Activated CD4-positive, CD25-positive, alpha-beta regulatory T cell treated with anti-CD3 and anti-CD28 coated beads, Interleukin-2, amount 50 U/mL, for 16 hours (primary cell): Measurements from ENCODE around the gene ADGRB3.
"Not testable (repeated sequence)": the region's sequence is repeated elsewhere in the genome, so short reads cannot be mapped to it uniquely, and the experiment has no call there.

Experiments
- DNase-seq: peaks from one replicate; pipeline ENCODE4 v3.0.0-alpha.2; 2020; ENCODE audit warnings: low read depth, low spot score

ADGRB3 gene

GRCh38 chr6:68738039-68738438 lies 103.0 kb downstream of the ADGRB3 start:
- DNase-seq, result no peak

DNA sequence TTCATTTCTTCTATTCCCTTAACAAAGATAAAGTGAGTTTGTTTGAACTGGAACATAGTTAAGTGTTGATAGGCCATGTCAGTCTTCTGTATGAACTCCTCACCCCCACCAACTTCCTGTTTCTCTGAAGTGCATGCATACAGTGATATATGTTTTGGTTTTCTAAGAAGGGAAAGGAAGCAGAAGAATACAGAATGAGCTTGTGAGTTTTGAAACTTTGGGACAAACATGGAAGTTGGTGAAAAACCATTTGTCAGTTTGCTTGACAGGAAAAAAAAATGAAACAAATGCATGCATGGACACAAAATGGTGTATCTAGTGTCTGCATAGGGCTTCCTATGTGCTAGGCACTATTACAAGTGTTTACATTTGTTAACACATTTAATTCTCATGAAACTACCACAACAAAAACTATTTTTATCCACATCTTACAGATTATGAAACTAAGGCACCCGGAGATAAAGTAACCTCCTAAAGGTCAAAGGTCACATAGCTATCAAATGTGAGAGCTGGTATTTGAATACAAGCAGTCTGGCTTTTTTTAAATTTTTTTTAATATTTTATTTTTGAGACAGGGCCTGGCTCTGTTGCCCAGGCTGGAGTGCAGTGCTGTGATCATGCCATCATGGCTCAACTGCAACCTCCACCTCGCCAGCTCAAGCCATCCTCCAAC lies 105.9 kb downstream of the ADGRB3 start:
- DNase-seq, result no peak

DNA sequence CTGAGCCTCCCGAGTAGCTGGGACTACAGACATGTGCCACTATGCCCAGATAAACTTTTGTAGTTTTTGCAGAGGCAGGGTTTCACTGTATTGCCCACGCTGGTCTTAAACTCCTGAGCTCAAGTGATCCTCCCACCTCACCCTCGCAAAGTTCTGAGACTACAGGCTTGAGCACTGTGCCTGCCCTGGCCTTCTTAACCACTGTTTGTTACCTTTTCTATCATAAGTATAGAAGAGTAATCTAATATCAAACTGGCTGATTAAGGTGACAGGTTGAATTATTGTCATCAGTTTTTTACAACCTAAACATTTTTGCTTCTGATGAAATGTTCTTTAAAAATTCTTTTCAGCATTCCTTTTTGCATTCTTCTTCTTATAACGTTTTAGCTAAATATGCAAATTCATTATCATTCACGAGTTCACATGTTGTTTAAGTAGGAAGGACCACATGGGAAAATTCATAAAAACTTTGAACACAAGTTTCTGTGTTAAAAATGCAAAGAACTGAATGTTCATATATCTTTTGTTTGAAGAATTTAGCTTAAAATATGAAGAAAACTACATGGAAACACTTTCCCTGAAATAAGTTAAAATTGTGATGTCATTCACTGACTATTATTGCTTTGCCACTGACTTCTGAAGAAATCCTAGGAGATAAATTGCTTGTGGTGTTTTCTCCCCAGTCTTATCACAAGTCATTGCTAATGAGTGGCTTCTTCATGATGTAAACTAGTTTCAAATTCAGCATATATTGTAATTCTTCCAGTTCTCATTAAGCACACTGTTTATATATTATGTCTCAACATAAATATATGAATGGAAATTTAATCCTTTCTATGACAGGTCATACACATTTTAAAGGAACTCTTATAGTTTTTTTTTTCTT lies 106.7 kb downstream of the ADGRB3 start:
- no peak for DNase-seq

DNA sequence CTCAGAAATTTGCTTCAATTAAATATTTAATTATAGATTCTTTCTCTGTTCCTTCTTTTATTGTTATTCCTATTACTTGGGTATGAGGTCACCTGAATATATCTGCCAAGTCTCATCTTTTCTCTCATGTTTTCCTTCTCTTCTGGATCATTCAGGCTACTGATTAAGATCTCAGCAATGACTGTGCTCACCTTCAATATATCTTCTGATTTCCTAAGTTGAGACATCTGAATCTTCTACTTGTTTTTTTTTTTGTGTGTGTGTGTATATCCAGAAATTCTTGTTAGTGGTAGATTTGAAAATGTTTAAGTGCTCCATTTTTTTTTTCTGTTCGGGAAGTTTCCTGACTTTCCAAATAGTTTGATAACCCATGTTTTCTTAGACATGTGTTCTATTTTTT lies 108.0 kb downstream of the ADGRB3 start:
- no peak for DNase-seq

DNA sequence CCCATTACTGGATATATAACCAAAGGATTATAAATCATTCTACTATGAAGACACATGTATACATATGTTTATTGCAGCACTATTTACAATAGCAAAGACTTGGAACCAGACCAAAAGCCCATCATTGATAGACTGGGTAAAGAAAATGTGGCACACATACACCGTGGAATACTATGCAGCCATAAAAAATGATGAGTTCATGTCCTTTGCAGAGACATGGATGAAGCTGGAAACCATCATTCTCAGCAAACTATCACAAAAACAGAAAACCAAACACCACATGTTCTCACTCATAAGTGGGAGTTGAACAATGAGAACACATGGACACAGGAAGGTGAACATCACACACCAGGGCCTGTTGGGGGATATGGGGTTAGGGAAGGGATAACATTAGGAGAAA lies 109.3 kb downstream of the ADGRB3 start:
- DNase-seq, result not testable (repeated sequence)

GRCh38 chr6:68746376-68746775 lies 111.3 kb downstream of the ADGRB3 start:
- no peak for DNase-seq

DNA sequence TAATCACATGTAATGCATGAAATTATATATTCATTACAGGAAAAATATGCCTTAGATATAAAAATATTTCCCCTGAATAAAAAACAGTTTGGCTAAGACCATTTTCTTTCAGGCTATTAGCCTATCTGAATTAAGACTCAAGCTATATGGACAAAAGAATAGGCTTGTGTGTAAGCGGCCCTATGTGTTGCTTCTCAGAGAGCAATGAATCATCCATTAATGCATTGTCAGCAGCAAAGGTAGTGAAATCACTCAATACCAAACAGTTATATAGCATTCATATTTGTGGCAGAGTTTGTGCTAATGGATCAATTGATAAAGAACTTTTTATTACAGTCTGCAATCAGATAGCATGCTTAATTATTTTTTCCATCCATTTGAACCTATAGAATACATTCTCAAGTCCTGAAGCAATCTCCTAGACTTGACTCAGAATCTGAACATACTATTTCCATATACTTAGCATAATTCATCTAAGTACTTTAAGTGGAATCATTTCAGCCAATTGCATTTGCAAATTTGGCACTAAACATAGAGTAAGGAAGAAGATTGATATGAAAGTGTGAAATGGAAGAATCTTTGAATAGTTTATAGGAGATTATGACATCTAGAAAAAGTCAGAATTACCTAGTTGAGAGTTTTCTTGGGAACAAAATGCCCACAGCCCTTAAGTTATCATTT lies 112.2 kb downstream of the ADGRB3 start:
- DNase-seq, result no peak

DNA sequence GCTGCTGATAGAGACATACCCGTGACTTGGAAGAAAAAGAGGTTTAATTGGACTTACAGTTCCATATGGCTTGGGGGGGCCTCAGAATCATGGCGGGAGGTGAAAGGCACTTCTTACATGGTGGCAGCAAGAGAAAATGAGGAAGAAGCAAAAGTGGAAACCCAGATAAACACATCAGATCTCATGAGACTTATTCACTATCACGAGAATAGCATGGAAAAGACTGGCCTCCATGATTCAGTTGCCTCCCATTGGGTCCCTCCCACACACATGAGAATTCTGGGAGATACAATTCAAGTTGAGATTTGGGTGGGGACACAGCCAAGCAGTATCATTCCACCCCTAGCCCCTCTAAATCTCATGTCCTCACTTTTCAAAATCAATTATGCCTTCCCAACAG lies 112.8 kb downstream of the ADGRB3 start:
- DNase-seq, result not testable (repeated sequence)

- no peak for DNase-seq
Measured at GRCh38 chr6:68754681-68755213, 119.7 kb downstream of the ADGRB3 start.

DNA sequence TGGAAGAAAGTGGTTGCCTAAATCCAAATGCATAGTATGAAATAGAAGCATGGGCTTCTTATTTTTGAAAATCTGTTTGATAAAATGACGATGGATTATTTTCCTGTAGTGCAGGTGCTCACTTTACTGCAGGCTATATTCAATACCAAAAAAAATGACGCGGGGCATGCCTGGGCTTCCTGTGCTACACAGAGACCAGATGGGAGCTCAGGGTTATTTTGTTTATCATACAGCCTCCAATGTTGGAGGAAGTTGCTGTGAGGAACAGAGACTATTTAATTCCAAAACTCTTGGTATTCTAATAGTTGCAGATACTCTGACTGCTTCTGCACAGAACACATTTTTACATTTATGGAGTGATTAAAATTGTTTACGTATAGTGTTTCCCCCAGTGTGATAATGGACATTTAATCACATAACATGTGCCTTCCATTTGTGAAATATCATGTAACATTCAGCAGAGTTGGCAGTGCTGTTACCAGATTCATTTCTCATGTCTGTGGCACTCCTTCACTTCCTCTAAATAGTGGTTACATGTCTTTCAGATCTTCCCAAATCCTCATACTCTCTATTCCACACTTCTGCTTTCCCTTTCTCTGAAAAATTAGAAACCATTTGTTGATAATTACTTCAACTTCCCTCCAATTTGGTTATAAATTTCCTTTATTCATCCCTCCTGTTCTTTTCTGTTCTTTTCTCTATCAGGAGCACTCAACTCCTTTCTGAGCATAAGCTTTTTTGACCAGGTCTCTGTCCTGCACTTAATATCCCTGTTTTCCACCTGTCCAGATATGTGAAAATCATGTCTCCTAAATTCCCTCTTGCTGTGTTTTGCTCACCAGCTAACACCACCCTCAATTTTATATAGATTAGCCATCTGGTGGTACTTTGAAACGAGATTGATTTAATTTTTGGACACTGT lies 121.6 kb downstream of the ADGRB3 start:
- no peak for DNase-seq

DNA sequence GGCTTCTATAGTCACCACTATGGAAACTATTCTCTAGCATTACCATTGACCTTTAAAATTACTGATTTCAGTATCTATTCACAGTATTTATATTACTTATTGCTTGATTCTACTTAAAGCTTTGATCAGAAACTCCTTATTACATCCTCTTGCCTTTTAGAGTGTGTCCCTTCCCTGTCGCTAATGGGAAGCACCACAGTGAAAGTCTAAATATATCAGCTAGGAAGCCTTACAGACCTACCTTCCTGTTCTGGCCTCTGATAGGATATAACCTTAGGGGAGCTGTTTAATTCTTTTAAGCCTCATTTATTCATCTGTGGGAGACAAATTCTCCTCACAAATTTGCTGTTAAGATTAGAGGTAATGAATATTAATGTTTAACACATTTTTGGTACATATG lies 122.7 kb downstream of the ADGRB3 start:
- no peak for DNase-seq

DNA sequence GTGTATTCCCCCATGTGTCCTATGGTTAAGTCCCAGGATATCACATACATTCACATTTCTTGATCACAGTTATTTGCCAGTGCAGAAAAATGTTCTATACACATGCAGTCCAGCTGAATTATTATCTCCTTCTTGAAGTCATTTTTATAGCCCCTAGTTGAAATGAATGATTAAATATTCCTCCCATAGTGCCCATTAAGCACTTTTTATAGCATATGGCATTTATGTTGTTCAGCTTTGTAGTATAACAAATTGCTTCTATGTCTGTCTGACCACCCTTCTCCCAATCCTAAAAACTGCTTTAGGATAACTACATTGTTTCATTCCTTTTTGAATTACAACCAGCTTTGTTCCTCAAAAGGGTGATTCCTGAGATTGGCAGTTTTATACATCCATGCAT lies 123.5 kb downstream of the ADGRB3 start:
- DNase-seq, result no peak

DNA sequence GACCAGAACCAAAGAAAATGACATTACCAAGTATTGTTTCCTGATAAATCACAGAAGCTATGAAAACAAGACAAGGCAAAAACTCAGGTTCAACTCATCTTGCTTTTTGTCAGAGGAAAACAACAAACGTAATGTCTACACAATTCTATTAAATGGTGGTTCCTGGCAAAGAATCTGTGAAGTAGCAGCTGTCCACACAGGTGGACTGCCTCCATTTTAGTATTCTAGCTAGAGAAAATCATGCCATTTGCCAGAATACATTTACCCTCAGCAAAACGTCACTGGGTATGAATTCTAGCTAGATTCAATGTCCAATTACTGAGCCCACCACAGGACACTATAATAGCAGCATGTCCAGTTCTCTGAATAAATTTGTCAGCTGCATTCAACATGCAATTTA lies 125.4 kb downstream of the ADGRB3 start:
- DNase-seq, result no peak

DNA sequence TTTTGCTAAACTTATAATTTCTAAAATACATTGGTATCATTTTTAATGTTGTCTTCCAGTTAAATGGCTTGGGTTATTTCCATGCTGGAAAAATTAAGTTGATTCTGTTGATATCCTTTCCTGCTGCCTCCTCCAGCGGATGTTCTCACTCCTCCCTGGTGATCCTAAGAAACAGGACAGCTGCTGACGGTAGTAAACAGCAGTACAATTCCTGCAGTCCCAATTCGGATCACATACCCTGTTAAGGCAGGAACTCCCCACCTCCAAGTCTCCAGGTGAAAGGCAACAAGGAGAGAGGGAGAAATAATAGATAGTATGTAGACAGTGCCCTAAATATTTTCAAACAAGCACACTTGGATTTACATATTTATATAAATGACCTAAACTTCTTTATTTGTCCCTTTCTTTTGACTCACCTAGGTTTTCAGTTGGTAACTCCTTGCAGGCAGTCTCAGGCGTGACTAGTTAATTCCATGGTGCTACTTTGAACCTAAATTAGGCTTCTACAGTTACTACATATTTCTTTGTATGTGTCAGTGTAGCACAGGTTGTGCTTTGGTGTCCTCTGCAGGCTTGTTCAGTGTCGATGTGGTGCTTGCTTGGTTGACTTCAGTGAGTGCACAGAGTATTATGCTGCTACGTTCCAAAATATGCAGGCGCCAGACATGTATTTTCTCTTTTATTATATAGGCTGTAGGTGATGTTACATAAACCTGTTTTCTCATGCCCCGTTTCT lies 126.0 kb downstream of the ADGRB3 start:
- no peak for DNase-seq

GRCh38 chr6:68761985-68762384 lies 126.9 kb downstream of the ADGRB3 start:
- no peak for DNase-seq

- no peak for DNase-seq
Measured at GRCh38 chr6:68771426-68771825, 136.3 kb downstream of the ADGRB3 start.

- no peak for DNase-seq
Measured at GRCh38 chr6:68774843-68775242, 139.8 kb downstream of the ADGRB3 start.

- DNase-seq, result no peak
Measured at GRCh38 chr6:68776354-68776753, 141.3 kb downstream of the ADGRB3 start.

GRCh38 chr6:68777956-68778355 lies 142.9 kb downstream of the ADGRB3 start:
- DNase-seq, result no peak

- DNase-seq, result no peak
Measured at GRCh38 chr6:68778356-68779020, 143.4 kb downstream of the ADGRB3 start.
